Amygdala (tissue), 56 donors: ENCODE measurements around the gene NCR3LG1.

Experiments used
- DNase-seq, 56 donors: peaks; one replicate each; lab custom pipeline; 2025; lab: John Stamatoyannopoulos, UW

NCR3LG1 gene

DNA sequence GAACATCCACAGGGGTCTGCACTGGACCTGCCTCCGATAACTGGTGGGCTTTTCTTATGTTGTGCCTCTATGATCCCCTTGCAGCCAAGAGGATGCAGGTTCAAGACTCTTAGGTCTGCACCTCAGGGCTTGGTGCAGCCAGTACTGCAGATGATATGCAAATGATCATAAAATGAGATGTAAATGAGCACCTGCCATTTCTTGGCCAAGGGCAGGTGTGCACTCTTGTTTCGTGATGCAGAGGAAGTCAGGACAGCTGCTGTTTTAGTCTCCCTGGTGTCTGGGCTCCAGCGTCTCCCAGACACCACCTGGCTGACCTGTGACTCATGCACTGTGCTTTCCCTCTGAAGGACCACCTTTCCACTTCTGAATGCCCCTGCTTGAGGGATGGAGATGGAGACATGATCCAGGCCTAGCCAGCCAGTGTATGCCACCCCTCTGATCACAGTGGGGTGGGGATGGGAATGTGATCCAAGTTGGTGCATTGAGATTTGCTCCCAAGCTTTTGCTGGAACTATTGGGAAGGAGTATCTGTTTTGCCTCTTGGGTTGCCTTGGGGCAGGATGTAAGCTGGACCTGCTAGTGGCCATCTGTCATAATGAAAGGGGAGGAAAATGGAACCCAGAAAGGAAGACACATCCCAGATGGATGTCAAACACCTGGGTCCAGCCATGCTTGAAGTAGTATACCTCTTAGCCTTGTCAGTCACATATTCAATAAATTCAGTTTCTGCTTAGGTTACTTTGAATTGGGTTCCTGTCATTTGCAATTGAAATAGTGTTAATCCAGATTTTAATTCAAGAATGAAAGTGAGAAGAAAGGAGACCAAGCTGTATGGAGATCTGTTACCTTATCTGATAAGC is 40.1 kb downstream of the NCR3LG1 start:
- no peak for DNase-seq

- no peak for DNase-seq
Measured at GRCh38 chr11:17392872-17393271, 41.3 kb downstream of the NCR3LG1 start.

DNA sequence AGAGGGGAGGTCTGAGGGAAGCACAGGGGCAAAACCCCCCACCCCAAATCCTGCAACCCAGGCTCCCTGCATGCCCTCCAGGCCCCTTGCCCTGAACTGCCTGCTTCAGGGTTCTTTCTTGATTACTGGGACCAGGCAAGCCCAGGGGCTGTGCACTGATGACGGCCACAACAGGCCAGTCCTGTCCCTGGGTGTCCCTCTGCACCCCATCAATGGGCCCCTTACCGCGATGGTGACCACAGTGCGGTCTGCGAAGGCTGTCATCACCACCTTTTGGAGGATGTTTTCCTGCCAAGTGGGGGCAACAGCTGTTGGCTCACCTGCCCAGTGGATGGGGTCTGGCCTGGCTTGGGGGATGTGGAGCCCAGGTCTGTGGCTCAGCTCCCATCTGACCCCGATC is 41.9 kb downstream of the NCR3LG1 start:
- DNase-seq: no peak

- no peak for DNase-seq
Measured at GRCh38 chr11:17394743-17395390, 43.3 kb downstream of the NCR3LG1 start.

DNA sequence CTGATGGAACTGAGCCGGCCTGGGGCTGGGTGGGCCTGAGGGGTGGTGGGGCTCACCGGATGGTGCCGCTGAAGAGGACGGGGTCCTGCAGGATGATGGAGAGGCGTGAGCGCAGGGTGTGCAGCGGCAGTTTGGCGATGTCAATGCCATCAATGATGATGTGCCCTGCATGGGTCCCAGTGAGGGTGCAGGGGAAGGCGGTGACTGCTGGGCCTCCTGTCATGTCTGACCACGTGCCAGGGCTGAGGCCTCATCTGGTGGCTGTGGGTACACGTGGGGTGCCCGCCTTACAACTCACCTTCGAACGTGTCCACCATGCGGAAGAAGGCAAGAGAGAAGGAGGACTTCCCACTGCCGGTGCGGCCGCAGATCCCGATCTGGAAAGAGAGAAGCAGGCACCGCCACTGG is 44.0 kb downstream of the NCR3LG1 start:
- no peak for DNase-seq

DNA sequence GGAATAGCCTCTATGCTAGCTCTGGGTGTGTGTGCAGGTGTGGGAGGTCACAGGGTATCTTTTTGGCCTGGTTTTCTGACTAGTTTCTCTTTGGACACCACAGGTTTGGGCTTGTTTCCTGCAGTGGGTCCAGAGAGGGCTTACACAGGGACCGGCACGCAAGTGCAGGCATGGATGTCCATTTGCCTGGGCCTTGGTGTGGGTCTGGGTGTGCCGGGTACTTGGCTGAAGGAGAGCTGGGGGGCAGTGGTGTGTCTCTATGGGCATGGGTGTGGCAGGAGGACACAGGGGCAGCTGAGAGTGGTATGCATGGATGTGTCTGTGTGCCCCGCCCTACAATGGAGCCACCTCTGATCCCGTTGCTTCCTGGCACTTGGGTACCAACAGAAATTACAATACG is 44.4 kb downstream of the NCR3LG1 start:
- no peak for DNase-seq

DNA sequence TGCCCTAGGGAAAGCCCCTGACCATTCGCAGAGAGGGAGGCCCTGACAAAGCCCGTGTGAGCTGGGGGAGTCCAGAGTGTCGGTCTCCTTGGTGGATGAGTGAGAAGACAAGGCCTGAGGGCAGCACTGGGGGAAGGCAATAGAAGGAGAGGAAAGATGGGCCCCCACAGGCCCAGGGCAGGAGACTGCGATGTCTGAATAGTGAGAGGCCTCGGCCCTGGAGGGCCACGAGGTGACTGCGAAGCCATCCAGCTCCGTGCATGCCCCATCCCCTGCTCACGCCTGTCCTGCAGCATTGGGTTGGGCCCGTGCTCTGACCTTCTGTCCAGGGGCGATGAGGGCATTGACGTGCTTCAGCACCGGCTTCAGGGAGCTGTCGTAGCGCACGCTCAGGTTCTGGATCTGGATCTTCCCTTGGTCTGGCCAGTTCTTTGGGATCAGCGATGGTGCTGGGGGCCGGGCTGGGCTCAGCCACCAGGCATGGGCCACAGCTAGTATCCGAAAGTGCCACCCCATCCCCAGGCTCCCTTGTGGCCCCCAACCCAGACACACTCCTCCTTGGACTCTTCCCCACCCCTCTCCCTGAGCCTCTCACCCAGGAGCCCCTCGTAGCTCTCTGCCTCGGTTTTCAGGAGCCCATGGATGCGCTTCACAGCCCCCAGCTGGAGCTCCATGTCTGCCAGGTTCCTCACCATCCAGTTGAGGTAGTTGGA is 45.2 kb downstream of the NCR3LG1 start:
- no peak for DNase-seq

GRCh38 chr11:17397311-17398002 is 45.9 kb downstream of the NCR3LG1 start:
- DNase-seq: no peak

DNA sequence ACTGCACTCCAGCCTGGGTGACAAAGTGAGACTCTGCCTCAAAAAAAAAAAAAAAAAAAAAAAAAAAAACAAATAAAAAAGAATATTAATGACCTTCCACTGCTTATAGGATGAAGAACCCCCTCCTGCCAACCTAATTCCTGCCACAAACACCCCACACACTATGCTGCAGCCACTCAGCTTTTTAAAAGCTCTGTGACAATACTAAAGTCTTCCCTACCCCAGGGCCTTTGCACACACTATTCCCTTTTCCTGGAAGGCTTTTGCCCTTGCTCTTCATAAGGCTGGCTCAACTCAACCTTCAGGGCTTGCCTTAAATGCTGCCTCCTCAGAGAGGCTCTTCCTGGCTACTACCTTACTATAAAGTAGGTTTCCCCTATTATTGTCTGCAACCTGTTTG is 47.6 kb downstream of the NCR3LG1 start:
- DNase-seq: no peak

DNA sequence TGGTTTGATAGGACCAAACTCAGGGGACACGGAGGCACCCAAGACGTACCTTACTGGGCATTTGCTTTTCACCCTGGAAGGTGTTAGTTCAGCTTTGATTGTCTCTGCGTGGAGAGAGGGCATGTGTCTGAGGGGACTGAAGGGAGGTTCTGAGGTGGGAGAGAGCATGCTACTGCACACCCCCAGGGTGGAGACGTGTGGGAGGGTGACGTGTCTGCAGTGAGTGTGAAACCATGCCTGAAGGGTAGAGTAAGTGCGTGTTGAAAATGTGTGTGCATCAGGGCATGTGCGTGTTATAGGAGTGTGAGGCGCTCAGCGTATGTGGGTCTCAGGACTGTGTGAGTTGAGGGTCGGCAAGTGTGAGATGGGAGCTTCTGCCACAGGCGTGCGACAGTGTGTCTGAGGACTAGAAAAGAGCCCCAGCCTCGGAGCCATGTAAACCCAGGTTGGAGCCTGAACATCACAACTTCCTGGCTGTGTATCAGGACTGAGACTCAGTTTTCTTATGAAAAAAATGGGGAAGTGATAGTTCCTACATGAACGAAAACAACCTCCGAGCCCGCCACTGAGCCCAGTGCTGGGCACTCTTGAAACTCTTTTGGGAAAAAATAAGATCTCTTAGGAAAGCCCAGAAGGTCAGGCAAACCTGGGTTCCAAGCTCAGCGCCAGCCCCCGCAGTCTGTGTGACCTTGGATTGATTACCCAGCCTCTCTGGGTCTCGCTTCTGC is 48.6 kb downstream of the NCR3LG1 start:
- DNase-seq: no peak

DNA sequence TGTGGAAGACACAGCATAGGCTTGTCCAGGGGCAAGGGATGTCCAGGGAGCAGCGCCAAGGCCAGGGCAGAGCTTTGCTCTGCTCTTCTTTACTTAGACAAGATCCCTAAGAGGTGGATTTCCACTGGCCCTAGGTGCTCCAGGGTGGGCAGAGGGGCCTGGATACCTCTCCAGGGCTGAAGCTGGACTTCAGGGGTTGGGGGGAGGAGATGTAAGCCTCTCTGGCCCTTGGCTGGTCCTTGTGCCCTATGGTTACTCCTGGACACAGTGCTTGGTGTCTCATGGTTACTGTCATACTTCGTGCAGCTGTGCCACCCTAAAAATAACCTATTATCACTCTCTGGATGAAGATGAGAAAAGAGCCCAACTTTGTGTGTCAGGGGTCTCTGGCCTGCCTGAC is 49.7 kb downstream of the NCR3LG1 start:
- no peak for DNase-seq

DNA sequence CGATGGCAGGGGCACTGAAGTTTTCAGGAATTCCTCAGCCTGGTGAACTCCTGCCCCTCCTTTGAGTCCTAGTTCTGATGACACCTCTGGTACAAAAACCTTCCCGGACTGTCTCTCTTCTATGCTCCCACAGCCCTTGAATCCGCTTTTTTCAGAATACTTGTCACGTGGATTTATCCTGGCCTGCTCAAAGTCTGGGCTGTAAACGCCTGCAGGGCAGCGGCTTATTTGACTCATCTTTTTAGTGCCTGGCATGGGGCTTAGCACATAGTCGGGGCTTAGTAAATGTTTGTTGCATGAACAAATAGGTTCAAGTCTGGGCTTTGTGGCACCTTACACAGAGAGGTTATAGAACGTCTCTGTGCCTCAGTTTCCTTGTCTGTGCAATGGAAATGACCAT is 50.2 kb downstream of the NCR3LG1 start:
- DNase-seq: no peak

DNA sequence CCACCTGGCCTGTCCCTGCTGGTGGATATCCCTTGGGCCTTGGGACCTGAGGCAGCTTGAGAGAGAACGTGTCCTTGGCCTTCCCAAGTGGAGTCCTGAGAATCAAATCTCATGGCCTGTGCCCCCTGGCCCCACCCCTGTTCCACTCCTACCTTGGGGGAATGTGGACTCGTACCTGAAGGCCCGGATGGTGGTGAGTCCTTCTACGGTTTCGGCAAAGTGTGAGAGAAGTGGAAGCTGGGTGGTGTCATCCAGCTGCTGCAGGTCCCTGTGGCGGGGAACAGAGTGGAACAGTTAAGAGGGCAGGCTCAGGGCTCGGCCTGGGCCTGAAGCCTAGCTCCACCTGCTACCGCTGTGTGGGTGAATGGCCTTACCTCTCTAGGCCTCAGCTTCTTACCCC is 50.9 kb downstream of the NCR3LG1 start:
- no peak for DNase-seq

GRCh38 chr11:17403980-17404759 is 52.6 kb downstream of the NCR3LG1 start:
- no peak for DNase-seq

DNA sequence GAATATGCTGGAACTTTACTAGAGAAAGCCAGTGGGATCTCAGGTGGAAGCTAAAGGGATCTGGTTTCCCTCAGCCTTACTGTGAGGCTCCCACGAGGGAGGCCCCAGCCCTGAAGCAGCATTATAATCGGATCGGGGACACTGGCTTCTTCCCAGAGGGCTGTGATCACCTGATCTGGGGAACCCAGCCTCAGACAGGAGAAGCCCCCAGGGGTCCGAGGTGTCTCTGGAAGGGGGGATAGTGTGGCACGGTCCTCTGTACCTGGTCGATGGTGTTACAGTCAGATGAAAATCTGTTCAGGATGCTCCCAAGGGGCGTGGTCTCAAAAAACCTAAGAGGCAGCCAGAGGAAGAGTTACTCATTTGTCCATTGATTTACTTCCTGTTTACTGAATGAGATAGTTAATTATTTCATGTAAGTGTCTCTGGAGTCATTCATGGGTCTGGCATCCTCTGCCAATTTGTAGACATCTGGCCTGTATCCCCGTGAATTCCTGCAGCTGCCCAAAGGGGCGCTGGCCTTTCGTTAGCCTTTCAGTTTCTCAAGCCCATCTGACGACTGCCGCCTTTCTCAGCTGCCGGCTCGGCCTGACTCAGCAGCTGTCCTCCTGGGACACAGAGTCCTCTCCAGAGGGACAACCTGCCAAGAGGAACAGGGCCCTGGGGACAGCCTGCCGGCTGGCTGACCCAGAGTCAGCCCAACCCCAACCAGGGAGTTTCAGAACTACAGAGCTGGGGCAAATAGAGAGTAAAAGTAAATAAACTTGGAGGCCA is 53.8 kb downstream of the NCR3LG1 start:
- peak in 49 of 56 donors; percentile 6 to 83 (median 50) for DNase-seq

- DNase-seq: no peak
Measured at GRCh38 chr11:17406082-17406817, 54.6 kb downstream of the NCR3LG1 start.

DNA sequence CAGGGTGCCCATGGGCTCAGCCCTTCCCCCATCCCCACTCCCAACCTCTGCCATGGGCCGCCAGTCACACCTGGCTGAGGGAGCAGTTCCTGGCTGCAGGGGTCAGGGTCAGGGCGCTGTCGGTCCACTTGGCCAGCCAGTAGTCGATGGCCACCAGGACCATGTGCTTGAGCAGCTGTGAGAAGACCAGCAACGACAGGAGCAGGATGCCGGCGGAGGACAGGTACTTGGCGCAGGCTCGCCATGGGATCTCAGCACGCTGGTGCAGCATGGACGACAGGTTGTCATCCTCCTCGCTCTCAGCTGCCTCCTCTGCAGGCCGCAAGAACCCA is 55.2 kb downstream of the NCR3LG1 start:
- DNase-seq: no peak

- no peak for DNase-seq
Measured at GRCh38 chr11:17407575-17407974, 56.0 kb downstream of the NCR3LG1 start.
